ENCODE results near the gene CD93.

DNA sequence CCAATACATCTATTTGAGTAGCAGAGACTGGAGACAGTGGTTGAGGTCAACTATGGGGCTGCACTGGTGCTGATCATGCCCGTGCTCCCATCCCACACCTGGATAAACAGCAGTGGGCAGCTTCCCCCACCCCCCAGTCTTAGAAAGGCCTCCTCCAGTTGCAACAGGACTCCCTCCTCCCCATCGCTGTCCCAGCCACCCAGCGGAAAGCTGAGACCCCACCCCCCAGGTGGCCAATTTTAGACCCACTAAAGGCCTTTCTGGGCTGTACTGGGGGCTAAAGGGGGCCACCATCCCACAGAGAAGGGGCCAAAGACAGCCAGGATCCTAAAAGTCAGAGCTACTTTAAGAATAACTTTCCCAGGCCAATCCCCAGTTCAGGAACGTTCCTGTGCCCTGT lies 52.2 kb downstream of the CD93 start:
- TF ChIP-seq ZBTB7A (IDR thresholded peaks at IDR 0.05; ENCODE audit: low read depth), result no peak
- no peak for TF ChIP-seq REST (IDR thresholded peaks at IDR 0.05; ENCODE audit: low read depth)
- TF ChIP-seq, protein P1, sequence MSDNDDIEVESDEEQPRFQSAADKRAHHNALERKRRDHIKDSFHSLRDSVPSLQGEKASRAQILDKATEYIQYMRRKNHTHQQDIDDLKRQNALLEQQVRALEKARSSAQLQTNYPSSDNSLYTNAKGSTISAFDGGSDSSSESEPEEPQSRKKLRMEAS (IDR thresholded peaks at IDR 0.05), result no peak
- no peak for TF ChIP-seq YY1 (IDR thresholded peaks at IDR 0.05; ENCODE audit: low read depth)
- TF ChIP-seq RAD21 (IDR thresholded peaks at IDR 0.05; ENCODE audit: low read depth), result no peak
- no peak for TF ChIP-seq EP300 (IDR thresholded peaks at IDR 0.05; ENCODE audit: borderline replicate concordance)
- TF ChIP-seq NFIC (IDR thresholded peaks at IDR 0.05), result no peak
- no peak for TF ChIP-seq TAF1 (IDR thresholded peaks at IDR 0.05; ENCODE audit: low read depth)
- no peak for TF ChIP-seq CEBPB (IDR thresholded peaks at IDR 0.05)
- no peak for TF ChIP-seq FOXM1 (IDR thresholded peaks at IDR 0.05; ENCODE audit: borderline replicate concordance, low read depth)
